AG04449 (cell line): ENCODE data around the gene CDH1.

Experiments used
- CTCF ChIA-PET: fragments of 350-600 bp; formaldehyde crosslinking; extraction: SDS; loops from one replicate; lab custom pipeline; 2021; ENCODE audit warnings: antibody characterized with exemption; lab: Yijun Ruan, JAX
- POLR2A ChIA-PET: fragments of 400-600, 350-600 bp; formaldehyde crosslinking; extraction: SDS; loops from one replicate; lab custom pipeline; 2020; ENCODE audit warnings: antibody characterized with exemption, inconsistent platforms; lab: Yijun Ruan, JAX
- DNase-seq: peaks from one replicate; pipeline ENCODE4 v3.0.0-alpha.2; 2010; ENCODE audit warnings: low read depth, low spot score
- H3K4me3 ChIP-seq: 2 replicates; pipeline ENCODE4 v1.5.1; 2011; ENCODE audit warnings: low read depth, mild to moderate bottlenecking, control low read depth, low read length
- CTCF ChIP-seq: IDR thresholded peaks from one replicate; pipeline ENCODE4 v1.5.1; 2011; ENCODE audit warnings: mild to moderate bottlenecking, moderate library complexity, low read length, control low read depth, inconsistent platforms; ENCODE audit not compliant: insufficient read depth; ENCODE audit errors: missing control alignments

Gene CDH1

GRCh38 chr16:68722119-68723024, 14.7 kb upstream of the CDH1 start:
- no peak overlapping the region for H3K4me3 ChIP-seq
- DNase-seq = no peak
- ChIA-PET CTCF (interaction anchor here (1.0 to 1.2 kb wide), 2 partner anchors 13 to 79 kb away, joined by 3 read pairs; no protein-coding TSS in a partner anchor), POLR2A (no interaction called here)
- no peak for TF ChIP-seq CTCF

GRCh38 chr16:68724797-68725196, 12.3 kb upstream of the CDH1 start:
- CTCF ChIA-PET = no interaction called here
- TF ChIP-seq CTCF = no peak

GRCh38 chr16:68728523-68728922, 8.6 kb upstream of the CDH1 start:
- no peak for DNase-seq
- CTCF ChIA-PET = interaction anchor here (0.6 to 1.9 kb wide), 4 partner anchors 119 to 362 kb away, joined by 3 to 6 read pairs (median 4); no protein-coding TSS in a partner anchor
- TF ChIP-seq CTCF = no peak
- POLR2A ChIA-PET = no interaction called here
- no peak overlapping the region for H3K4me3 ChIP-seq

More at GRCh38 chr16:68724797-68725196, 12.3 kb upstream of the CDH1 start:
- POLR2A ChIA-PET = no interaction called here
- no peak for DNase-seq
- H3K4me3 ChIP-seq = no peak overlapping the region

GRCh38 chr16:68731637-68732036, 5.5 kb upstream of the CDH1 start:
- POLR2A ChIA-PET = no interaction called here
- TF ChIP-seq CTCF = no peak
- H3K4me3 ChIP-seq = no peak overlapping the region
- no peak for DNase-seq
- CTCF ChIA-PET = no interaction called here

GRCh38 chr16:68732042-68732680, 4.9 kb upstream of the CDH1 start:
- no peak for TF ChIP-seq CTCF
- POLR2A ChIA-PET = no interaction called here
- H3K4me3 ChIP-seq = no peak overlapping the region
- CTCF ChIA-PET = no interaction called here
- DNase-seq = no peak

- CTCF ChIA-PET = interaction anchor here (0.7 kb wide), 1 partner anchor 12 kb away, joined by 3 read pairs; no protein-coding TSS in a partner anchor
- POLR2A ChIA-PET = no interaction called here
Measured at GRCh38 chr16:68732741-68733399, 4.2 kb upstream of the CDH1 start.

More at GRCh38 chr16:68732741-68733399, 4.2 kb upstream of the CDH1 start:
- DNase-seq = no peak
- TF ChIP-seq CTCF = no peak
- no peak overlapping the region for H3K4me3 ChIP-seq
